H1 (cell line): Measurements from ENCODE around the gene RPTOR. TPM values are rescaled to one million over a fixed set of nuclear protein-coding genes. Genes with fewer than 3 reads are reported as not detected.

Source experiments
- CTCF ChIA-PET: fragments of 300-600 bp; sonication (Branson Sonifier 250); formaldehyde crosslinking; loops from one replicate; lab custom pipeline; 2021; ENCODE audit not compliant: partially characterized antibody; lab: Charles Lee
- POLR2A ChIA-PET: fragments of 300-600 bp; sonication (Branson Sonifier 250); formaldehyde crosslinking; loops from one replicate; lab custom pipeline; 2021; ENCODE audit warnings: inconsistent platforms; ENCODE audit not compliant: partially characterized antibody; lab: Charles Lee
- DNase-seq, 2 experiments: peaks; one replicate each; pipeline versions ENCODE4 v3.0.0 to v3.0.0-alpha.2; 2010 to 2022; ENCODE audit warnings: low spot score in 2 of 2, low read depth in 1 of 2, mixed read lengths in 1 of 2
- FAIRE-seq: peaks from 2 replicates; lab custom pipeline; 2011; peaks lifted over from hg19 to GRCh38; lab: Jason Lieb, UNC
- H2AFZ ChIP-seq: 2 replicates; pipeline ENCODE4 v1.8.1; 2012; ENCODE audit warnings: low read length, inconsistent platforms
- H2AK5ac ChIP-seq: 2 replicates; pipeline ENCODE4 v1.6.1; 2013; ENCODE audit warnings: low read depth, low read length
- H2BK120ac ChIP-seq: replicated peaks from 2 replicates; pipeline ENCODE3; 2013; ENCODE audit warnings: low read depth, low read length, inconsistent platforms
- H2BK12ac ChIP-seq: 2 replicates; pipeline ENCODE4 v1.6.1; 2013; ENCODE audit warnings: low read depth, low read length
- H2BK15ac ChIP-seq: 2 replicates; pipeline ENCODE4 v1.6.1; 2013; ENCODE audit warnings: low read length
- H2BK20ac ChIP-seq: 2 replicates; pipeline ENCODE4 v1.6.1; 2013; ENCODE audit warnings: low read length
- H2BK5ac ChIP-seq: 2 replicates; pipeline ENCODE4 v1.6.1; 2013; ENCODE audit warnings: low read depth, low read length
- H3K14ac ChIP-seq: 2 replicates; pipeline ENCODE4 v1.6.1; 2013; ENCODE audit warnings: inconsistent platforms; ENCODE audit not compliant: insufficient read length
- H3K18ac ChIP-seq: 2 replicates; pipeline ENCODE4 v1.6.1; 2013; ENCODE audit warnings: low read length; ENCODE audit errors: extremely low read depth
- H3K23ac ChIP-seq: 2 replicates; pipeline ENCODE4 v1.6.1; 2013; ENCODE audit warnings: inconsistent platforms; ENCODE audit not compliant: insufficient read length
- H3K23me2 ChIP-seq: 2 replicates; pipeline ENCODE4 v1.6.1; 2013; ENCODE audit warnings: low read depth, low read length
- H3K27ac ChIP-seq: 2 replicates; pipeline ENCODE4 v1.6.1; 2011; ENCODE audit warnings: low read depth, low read length, inconsistent platforms
- H3K27me3 ChIP-seq, 4 experiments: replicated peaks in 1 of 4; 1 replicate in 1 of 4; 2 replicates in 3 of 4; pipeline versions ENCODE4 v1.6.1 to v1.8.1; 2011 to 2013; ENCODE audit warnings: low read length in 3 of 4, mild to moderate bottlenecking in 3 of 4, inconsistent platforms in 2 of 4, mixed read lengths in 2 of 4, moderate library complexity in 1 of 4; ENCODE audit not compliant: control insufficient read depth in 3 of 4, insufficient read depth in 3 of 4; ENCODE audit errors: extremely low read depth in 1 of 4
- H3K36me3 ChIP-seq, 4 experiments: 2 replicates each; pipeline versions ENCODE4 v1.6.1 to v1.8.1; 2011 to 2013; ENCODE audit warnings: mild to moderate bottlenecking in 4 of 4, low read length in 3 of 4, moderate library complexity in 2 of 4, control low read depth in 1 of 4, inconsistent platforms in 1 of 4; ENCODE audit not compliant: insufficient read depth in 4 of 4, control insufficient read depth in 2 of 4
- H3K4ac ChIP-seq: replicated peaks from 2 replicates; pipeline ENCODE3; 2013; ENCODE audit warnings: low read length, low read depth, mixed read lengths, inconsistent platforms; ENCODE audit not compliant: insufficient read length
- H3K4me1 ChIP-seq, 4 experiments: replicated peaks in 1 of 4; 1 replicate in 1 of 4; 2 replicates in 3 of 4; pipeline versions ENCODE4 v1.6.1 to v1.8.1; 2011 to 2013; ENCODE audit warnings: low read length in 3 of 4, inconsistent platforms in 2 of 4, mixed read lengths in 1 of 4; ENCODE audit not compliant: insufficient read depth in 4 of 4, control insufficient read depth in 3 of 4
- H3K4me2 ChIP-seq, 2 experiments: 2 replicates each; pipeline versions ENCODE4 v1.6.1 to v1.8.1; 2011 to 2013; ENCODE audit warnings: low read depth in 2 of 2, low read length in 2 of 2, control low read depth in 1 of 2, inconsistent platforms in 1 of 2, mild to moderate bottlenecking in 1 of 2; ENCODE audit not compliant: insufficient read depth in 1 of 2
- H3K4me3 ChIP-seq, 4 experiments: fragments of 200-600, 300-600 bp in 1 of 4; sonication (generic), shearing (Covaris generic), sonication (Bioruptor Twin) in 1 of 4; 2 replicates each; pipeline versions ENCODE4 v1.5.1 to v1.8.1; 2011 to 2016; ENCODE audit warnings: low read length in 4 of 4, low read depth in 3 of 4, control low read depth in 2 of 4, inconsistent platforms in 2 of 4, mild to moderate bottlenecking in 2 of 4, mixed read lengths in 1 of 4, moderate library complexity in 1 of 4; ENCODE audit not compliant: insufficient read depth in 2 of 4; ENCODE audit errors: extremely low read depth in 1 of 4
- H3K56ac ChIP-seq: replicated peaks from 2 replicates; pipeline ENCODE3; 2013; ENCODE audit warnings: low read depth, mild to moderate bottlenecking, mixed read lengths, low read length, inconsistent platforms; ENCODE audit not compliant: insufficient read length
- H3K79me1 ChIP-seq: 2 replicates; pipeline ENCODE4 v1.6.1; 2013; ENCODE audit warnings: low read depth, low read length, control low read depth
- H3K79me2 ChIP-seq, 2 experiments: 2 replicates each; pipeline versions ENCODE4 v1.6.1 to v1.8.1; 2012 to 2013; ENCODE audit warnings: low read length in 2 of 2, mild to moderate bottlenecking in 2 of 2, inconsistent platforms in 1 of 2; ENCODE audit not compliant: insufficient read depth in 2 of 2, control insufficient read depth in 1 of 2
- H3K9ac ChIP-seq, 4 experiments: replicated peaks in 1 of 4; 1 replicate in 1 of 4; 2 replicates in 3 of 4; pipeline versions ENCODE4 v1.6.1 to v1.8.1; 2011 to 2013; ENCODE audit warnings: low read depth in 3 of 4, low read length in 3 of 4, control low read depth in 2 of 4, mild to moderate bottlenecking in 2 of 4, moderate library complexity in 2 of 4, inconsistent platforms in 1 of 4; ENCODE audit errors: extremely low read depth in 1 of 4
- H3K9me3 ChIP-seq, 2 experiments: 2 replicates each; pipeline versions ENCODE4 v1.6.1 to v1.8.1; 2012 to 2013; ENCODE audit warnings: mild to moderate bottlenecking in 2 of 2, moderate library complexity in 2 of 2, control low read depth in 1 of 2, inconsistent platforms in 1 of 2, low read depth in 1 of 2, low read length in 1 of 2, mixed read lengths in 1 of 2; ENCODE audit not compliant: insufficient read depth in 2 of 2
- H4K20me1 ChIP-seq, 2 experiments: replicated peaks in 1 of 2; 2 replicates each; pipeline versions ENCODE3 to v1.8.1; 2011 to 2013; ENCODE audit warnings: inconsistent platforms in 2 of 2, low read length in 2 of 2, mild to moderate bottlenecking in 1 of 2; ENCODE audit not compliant: insufficient read depth in 2 of 2, control insufficient read depth in 1 of 2
- H4K5ac ChIP-seq: 2 replicates; pipeline ENCODE4 v1.6.1; 2013; ENCODE audit warnings: low read length, low read depth, mixed read lengths, inconsistent platforms; ENCODE audit not compliant: insufficient read length
- H4K8ac ChIP-seq: 2 replicates; pipeline ENCODE4 v1.8.0; 2013; ENCODE audit warnings: mild to moderate bottlenecking, moderate library complexity, low read length, inconsistent platforms; ENCODE audit not compliant: insufficient read depth; ENCODE audit errors: extremely low read depth
- H4K91ac ChIP-seq: replicated peaks from 2 replicates; pipeline ENCODE3; 2013; ENCODE audit warnings: low read length, mixed read lengths, inconsistent platforms; ENCODE audit not compliant: insufficient read length
- BRCA1 ChIP-seq: IDR thresholded peaks from 2 replicates; pipeline ENCODE4 v1.6.1; 2012; ENCODE audit warnings: low read depth, low read length, improper control_type of control experiment
- FOSL1 ChIP-seq: IDR thresholded peaks from 2 replicates; pipeline ENCODE4 v1.6.1; 2011; ENCODE audit warnings: mild to moderate bottlenecking, low read depth, low read length, moderate library complexity; ENCODE audit not compliant: insufficient read depth
- KDM4A ChIP-seq: IDR thresholded peaks from one replicate; pipeline ENCODE4 v1.7.1; 2012; ENCODE audit warnings: low read depth, mild to moderate bottlenecking, moderate library complexity, low read length, inconsistent platforms; ENCODE audit not compliant: severe bottlenecking
- MAFK ChIP-seq: IDR thresholded peaks from 2 replicates; pipeline ENCODE4 v1.6.1; 2012; ENCODE audit warnings: low read depth, mild to moderate bottlenecking, improper control_type of control experiment, low read length
- NANOG ChIP-seq: IDR thresholded peaks from 2 replicates; pipeline ENCODE4 v1.6.1; 2011; ENCODE audit warnings: low read length, low read depth, mild to moderate bottlenecking, inconsistent platforms; ENCODE audit not compliant: insufficient read depth, poor library complexity, severe bottlenecking
- NRF1 ChIP-seq: IDR thresholded peaks from 2 replicates; pipeline ENCODE4 v1.6.1; 2011; ENCODE audit warnings: mild to moderate bottlenecking, low read depth, low read length, improper control_type of control experiment
- SIN3A ChIP-seq, 2 experiments: IDR thresholded peaks in 1 of 2; conservative IDR thresholded peaks in 1 of 2; 2 replicates each; pipeline ENCODE4 v1.6.1; 2011 to 2012; ENCODE audit warnings: low read length in 2 of 2, improper control_type of control experiment in 1 of 2, low read depth in 1 of 2, mild to moderate bottlenecking in 1 of 2
- SP4 ChIP-seq: IDR thresholded peaks from 2 replicates; pipeline ENCODE4 v1.6.1; 2012; ENCODE audit warnings: low read length, inconsistent platforms
- WGBS, 2 experiments: shearing (Covaris generic) in 1 of 2; methylation state at CpG; one replicate each; pipeline versions ENCODE4 v1.1.6 to v1.1.7; 2013 to 2015; ENCODE audit warnings: low lambda C conversion rate in 2 of 2, mixed read lengths in 2 of 2, inconsistent platforms in 1 of 2, low coverage in 1 of 2, missing lambda C conversion rate in 1 of 2; ENCODE audit not compliant: insufficient replicate concordance in 2 of 2, insufficient coverage in 1 of 2, insufficient read length in 1 of 2; ENCODE audit errors: extremely low coverage in 1 of 2, missing lambda C conversion rate in 1 of 2; 5-methylcytosine and 5-hydroxymethylcytosine counted together
- polyA plus RNA-seq, 7 experiments: library from polyadenylated mRNA; depleted of rRNA in 3 of 7; stranded (reverse) in 5 of 7; unstranded in 2 of 7; fragments of >200 nt in 5 of 7; fragments of 200-250 nt in 2 of 7; gene quantifications; 1 replicate in 5 of 7; 2 replicates in 1 of 7; 4 replicates in 1 of 7; pipeline versions ENCODE4 v1.2.1 to v1.2.3, GENCODE V29; 2011 to 2013; ENCODE audit warnings: missing spikeins in 2 of 7, mixed read lengths in 2 of 7
- total RNA-seq: library from RNA; stranded (reverse); fragmentation: NEBNext Ultra II Directional; extraction: Animal tissue kit (Norgen Biotek cat#: 25700); gene quantifications from 2 replicates; pipeline ENCODE4 v1.2.1, GENCODE V29; 2021

Gene RPTOR
- total and polyA plus RNA-seq, 2 of the 8 experiments (the other 6 are each of a cell fraction or from before 2014, with no cell fraction given) = 6.9 to 28.7 TPM

DNA sequence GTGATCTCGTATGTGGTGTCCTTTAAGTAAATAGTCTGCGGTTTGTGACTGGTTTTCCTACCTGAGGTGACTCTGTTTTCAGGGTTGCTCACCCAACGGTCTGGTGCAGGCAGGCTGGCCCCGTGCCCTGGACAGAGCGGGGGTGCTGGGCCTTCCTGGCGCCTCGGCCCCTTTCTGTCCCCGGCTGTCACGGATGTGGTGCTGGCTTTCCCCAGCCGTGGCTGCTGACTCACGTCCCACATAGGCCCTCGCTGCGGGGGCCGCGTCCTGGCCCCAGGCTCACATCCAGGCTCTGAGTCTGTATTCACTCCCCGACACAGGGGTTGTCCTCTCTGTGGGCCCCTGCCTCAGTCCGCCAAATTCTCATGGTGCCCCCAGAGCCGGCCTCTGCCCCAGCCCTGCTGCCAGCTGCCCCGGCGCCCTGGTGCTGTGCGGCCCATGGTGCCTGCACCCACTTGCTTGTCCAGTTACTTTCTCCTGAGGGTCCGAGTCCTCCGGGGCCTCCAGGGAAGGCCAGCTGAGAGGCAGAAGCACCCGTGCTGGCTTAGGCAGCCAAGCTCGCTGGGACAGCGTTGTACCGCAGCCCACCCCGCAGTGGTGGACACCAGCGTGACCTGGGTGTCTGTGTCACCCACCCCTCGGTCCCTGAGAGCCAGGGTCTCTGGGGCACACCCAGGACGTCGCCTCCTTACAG lies 452.9 kb downstream of the RPTOR start:
- no peak overlapping the region for H3K4me2 ChIP-seq
- FAIRE-seq (no peak), DNase-seq (no peak)
- H3K4me3 ChIP-seq = no peak overlapping the region
- peaks cover 0 to 4% (median 3%) of the 10 kb centered on the region in 4 experiments; a peak in 3 of 7 replicates for H3K27me3 ChIP-seq
- WGBS, 2 experiments = 92% methylated on average over 31 of the region's 32 CpGs; no CpG with 5 or more reads in 1 of the 2 experiments
- no peaks in the 10 kb centered on the region; a peak in 1 of 4 replicates for H3K79me2 ChIP-seq
- no peak overlapping the region for H2BK120ac ChIP-seq
- H3K27ac ChIP-seq = no peak overlapping the region
- H2BK5ac ChIP-seq = no peak overlapping the region
- no peak overlapping the region for H2BK15ac ChIP-seq
- H3K23ac ChIP-seq = no peak overlapping the region
- POLR2A ChIA-PET = interaction anchor here (0.8 to 1.2 kb wide), 2 partner anchors 38 to 105 kb away, joined by 3 to 4 read pairs; partner anchors contain the start of gene BAIAP2
- H3K14ac ChIP-seq = no peak overlapping the region
- no peak overlapping the region for H4K5ac ChIP-seq
- H3K4ac ChIP-seq = no peak overlapping the region
- no peak overlapping the region for H2AK5ac ChIP-seq
- peaks cover 0 to 8% (median 1%) of the 10 kb centered on the region in 4 experiments; a peak in 3 of 8 replicates for H3K36me3 ChIP-seq
- H3K9me3 ChIP-seq = no peaks in the 10 kb centered on the region
- TF ChIP-seq SIN3A (conservative IDR thresholded peaks at IDR 0.05 in 1 of 2, IDR thresholded peaks at IDR 0.05 in 1 of 2; ENCODE audit: low read depth in 1 of 2, low read length in 2 of 2) (no peak), SP4 (no peak), MAFK (no peak), FOSL1 (no peak), NRF1 (no peak), NANOG (no peak), BRCA1 (no peak), KDM4A (no peak)
- H3K9ac ChIP-seq = no peak overlapping the region
- H2BK12ac ChIP-seq = no peak overlapping the region
- peaks cover 4% of the 10 kb centered on the region; the same call in 1 of the 2 replicates for H3K79me1 ChIP-seq
- H4K91ac ChIP-seq = no peak overlapping the region
- peaks cover 0 to 2% (median under 1%) of the 10 kb centered on the region in 4 experiments; a peak in 5 of 7 replicates for H3K4me1 ChIP-seq
- H3K23me2 ChIP-seq = peaks cover under 1% of the 10 kb centered on the region; the same call in 1 of the 2 replicates
- H4K20me1 ChIP-seq = peaks cover 2 to 21% of the 10 kb centered on the region in 2 experiments
- H3K56ac ChIP-seq = no peak overlapping the region
- no peak overlapping the region for H3K18ac ChIP-seq
- no peak overlapping the region for H2AFZ ChIP-seq
- no peak overlapping the region for H2BK20ac ChIP-seq
- CTCF ChIA-PET = interaction anchor here (0.7 to 1.3 kb wide), 4 partner anchors 9 to 33 kb away, joined by 3 to 7 read pairs (median 4); no protein-coding TSS in a partner anchor
- H4K8ac ChIP-seq = peak overlapping the region; percentile 85
